HAP-1 (cell line): ENCODE results near the gene GAR1.
"Not testable (repeated sequence)": the region's sequence is repeated elsewhere in the genome, so short reads cannot be mapped to it uniquely, and the experiment has no call there.

Experiments used
- DNase-seq, 2 experiments: peaks; one replicate each; pipeline ENCODE4 v3.0.0-alpha.2; 2016 to 2020; ENCODE audit warnings: low spot score in 2 of 2
- H3K27me3 ChIP-seq: fragments of 250-450 bp; sonication (Bioruptor Pico); 2 replicates; pipeline ENCODE4 v1.5.1; 2020; ENCODE audit warnings: low read depth, mild to moderate bottlenecking, moderate library complexity
- H3K36me3 ChIP-seq: fragments of 250-450 bp; sonication (Bioruptor Pico); replicated peaks from 2 replicates; pipeline ENCODE4 v1.5.1; 2020; ENCODE audit warnings: mild to moderate bottlenecking
- H3K4me1 ChIP-seq: fragments of 250-450 bp; sonication (Bioruptor Pico); 2 replicates; pipeline ENCODE4 v1.5.1; 2020; ENCODE audit warnings: mild to moderate bottlenecking
- H3K4me3 ChIP-seq: fragments of 250-450 bp; sonication (Bioruptor Pico); 2 replicates; pipeline ENCODE4 v1.5.1; 2020; ENCODE audit warnings: mild to moderate bottlenecking, moderate library complexity
- H3K9me3 ChIP-seq: fragments of 250-450 bp; sonication (Bioruptor Pico); 2 replicates; pipeline ENCODE4 v1.5.1; 2020; ENCODE audit warnings: mild to moderate bottlenecking, moderate library complexity
- in situ Hi-C: fragments of 300-500 bp; cut with MboI; formaldehyde crosslinking; loops from 3 replicates; pipeline ENCODE4 v1.14.3; 2020; ENCODE audit warnings: low sequenced_read_pairs, inconsistent platforms, mixed read lengths

Gene GAR1

GRCh38 chr4:109859426-109860300 lies 44.1 kb downstream of the GAR1 start:
- H3K36me3 ChIP-seq, H3K9me3 ChIP-seq, H3K4me3 ChIP-seq, DNase-seq, in situ Hi-C loops, H3K27me3 ChIP-seq: not testable (repeated sequence)
- peaks cover 10% of the 10 kb centered on the region for H3K4me1 ChIP-seq

DNA sequence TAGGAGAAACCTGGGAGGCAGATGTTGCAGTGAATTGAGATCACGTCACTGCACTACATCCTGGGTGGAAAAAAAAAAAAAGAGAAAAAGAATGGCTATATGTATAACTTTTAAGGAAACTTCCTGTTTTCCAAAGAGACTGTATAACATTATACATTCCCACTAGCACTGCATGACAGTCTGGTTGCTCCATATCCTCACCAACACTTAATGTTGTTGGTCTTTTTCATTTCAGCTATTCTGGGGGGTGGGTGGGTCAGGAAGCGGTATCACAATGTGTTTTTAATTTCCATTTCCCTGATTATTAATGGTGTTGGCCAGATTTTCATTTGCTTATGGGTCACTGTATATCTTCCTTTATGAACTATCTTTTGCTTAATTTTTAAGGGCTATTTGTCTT lies 45.7 kb downstream of the GAR1 start:
- Histone ChIP-seq H3K4me1 (peaks cover 10% of the 10 kb centered on the region), H3K27me3 (no peaks in the 10 kb centered on the region), H3K4me3 (no peak overlapping the region), H3K36me3 (no peaks in the 10 kb centered on the region), H3K9me3 (no peaks in the 10 kb centered on the region)
- in situ Hi-C loops, result no loop called here
- no peak for DNase-seq

DNA sequence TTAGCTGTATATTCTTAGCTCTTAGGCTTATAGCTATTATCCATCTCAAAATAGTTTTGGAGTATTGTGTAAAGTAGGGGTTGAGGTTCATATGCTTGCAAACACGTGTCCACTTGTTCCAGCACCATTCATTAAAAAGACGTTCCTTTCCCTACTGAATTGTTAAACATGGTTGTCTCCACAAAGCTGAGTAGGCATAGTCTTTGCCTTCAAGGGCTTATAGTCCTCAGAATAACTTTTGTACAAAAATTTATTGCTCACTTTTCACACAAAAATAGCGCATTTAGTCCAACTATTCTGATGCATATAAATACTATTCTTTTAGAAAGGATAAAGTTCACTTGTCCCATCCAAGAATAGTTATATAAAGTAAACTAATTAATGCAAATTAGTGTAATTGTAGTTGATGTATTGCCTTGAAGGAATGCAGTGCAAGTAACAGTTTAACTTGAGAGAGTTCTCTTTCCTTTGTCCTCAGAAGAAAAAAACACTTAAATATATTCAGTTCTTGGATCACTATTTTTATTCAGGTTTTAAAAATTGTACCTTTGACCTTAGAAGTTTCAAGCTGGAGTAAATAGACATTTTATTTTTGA lies 46.5 kb downstream of the GAR1 start:
- no peaks in the 10 kb centered on the region for H3K27me3 ChIP-seq
- H3K36me3 ChIP-seq, result no peaks in the 10 kb centered on the region
- peaks cover 10% of the 10 kb centered on the region for H3K4me1 ChIP-seq
- H3K4me3 ChIP-seq, result no peak overlapping the region
- no peaks in the 10 kb centered on the region for H3K9me3 ChIP-seq
- in situ Hi-C loops, result no loop called here
- DNase-seq, result peak; percentile 37 to 97

- Histone ChIP-seq H3K9me3 (no peaks in the 10 kb centered on the region), H3K4me1 (peaks cover 10% of the 10 kb centered on the region), H3K4me3 (no peak overlapping the region), H3K27me3 (no peaks in the 10 kb centered on the region), H3K36me3 (no peaks in the 10 kb centered on the region)
- DNase-seq, result no peak
- in situ Hi-C loops, result no loop called here
Observed at GRCh38 chr4:109864134-109864533, 48.6 kb downstream of the GAR1 start.

DNA sequence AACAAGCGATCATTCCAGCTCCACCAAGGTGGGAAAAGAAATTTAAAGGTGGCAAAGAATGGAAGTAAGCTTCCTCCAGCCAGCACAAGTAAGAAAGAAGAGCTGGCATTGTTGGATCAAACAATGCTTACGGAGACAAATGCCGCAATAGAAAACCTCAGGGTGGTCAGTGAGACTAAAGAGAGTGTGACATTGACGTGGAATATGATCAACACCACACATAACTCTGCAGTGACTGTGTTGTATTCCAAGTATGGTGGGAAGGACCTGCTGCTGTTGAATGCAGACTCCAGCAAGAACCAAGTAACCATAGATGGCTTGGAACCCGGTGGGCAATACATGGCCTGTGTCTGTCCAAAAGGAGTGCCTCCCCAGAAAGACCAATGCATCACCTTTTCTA lies 54.5 kb downstream of the GAR1 start:
- Histone ChIP-seq H3K4me3 (no peak overlapping the region), H3K9me3 (no peaks in the 10 kb centered on the region), H3K36me3 (no peaks in the 10 kb centered on the region), H3K27me3 (no peaks in the 10 kb centered on the region), H3K4me1 (no peaks in the 10 kb centered on the region)
- no peak for DNase-seq
- in situ Hi-C loops, result no loop called here

DNA sequence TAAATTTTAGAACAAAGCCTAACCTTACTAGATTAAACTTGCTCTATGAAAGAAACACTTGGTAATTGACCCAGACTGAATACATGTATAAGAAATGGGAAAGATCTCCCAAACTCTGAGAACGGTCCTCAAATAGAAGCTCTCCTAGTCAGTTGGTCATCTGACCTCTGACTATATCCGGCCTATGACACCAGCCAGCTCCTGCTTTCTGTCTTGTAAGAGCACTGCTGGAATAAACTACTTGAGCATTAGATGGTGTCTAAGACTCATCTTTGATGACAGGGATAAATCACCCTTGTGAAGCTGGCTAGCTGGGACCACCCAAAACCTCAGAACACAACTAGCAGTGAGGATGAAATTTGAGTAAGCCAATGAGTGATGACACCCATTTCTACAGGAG lies 56.5 kb downstream of the GAR1 start:
- no peaks in the 10 kb centered on the region for H3K9me3 ChIP-seq
- no peak overlapping the region for H3K4me3 ChIP-seq
- no peaks in the 10 kb centered on the region for H3K36me3 ChIP-seq
- DNase-seq, result no peak
- H3K27me3 ChIP-seq, result no peaks in the 10 kb centered on the region
- in situ Hi-C loops, result no loop called here
- no peaks in the 10 kb centered on the region for H3K4me1 ChIP-seq

GRCh38 chr4:109872950-109873656 lies 57.5 kb downstream of the GAR1 start:
- no peaks in the 10 kb centered on the region for H3K9me3 ChIP-seq
- DNase-seq, result no peak
- no peaks in the 10 kb centered on the region for H3K4me1 ChIP-seq
- no peaks in the 10 kb centered on the region for H3K27me3 ChIP-seq
- in situ Hi-C loops, result no loop called here
- H3K36me3 ChIP-seq, result no peaks in the 10 kb centered on the region
- H3K4me3 ChIP-seq, result no peak overlapping the region

DNA sequence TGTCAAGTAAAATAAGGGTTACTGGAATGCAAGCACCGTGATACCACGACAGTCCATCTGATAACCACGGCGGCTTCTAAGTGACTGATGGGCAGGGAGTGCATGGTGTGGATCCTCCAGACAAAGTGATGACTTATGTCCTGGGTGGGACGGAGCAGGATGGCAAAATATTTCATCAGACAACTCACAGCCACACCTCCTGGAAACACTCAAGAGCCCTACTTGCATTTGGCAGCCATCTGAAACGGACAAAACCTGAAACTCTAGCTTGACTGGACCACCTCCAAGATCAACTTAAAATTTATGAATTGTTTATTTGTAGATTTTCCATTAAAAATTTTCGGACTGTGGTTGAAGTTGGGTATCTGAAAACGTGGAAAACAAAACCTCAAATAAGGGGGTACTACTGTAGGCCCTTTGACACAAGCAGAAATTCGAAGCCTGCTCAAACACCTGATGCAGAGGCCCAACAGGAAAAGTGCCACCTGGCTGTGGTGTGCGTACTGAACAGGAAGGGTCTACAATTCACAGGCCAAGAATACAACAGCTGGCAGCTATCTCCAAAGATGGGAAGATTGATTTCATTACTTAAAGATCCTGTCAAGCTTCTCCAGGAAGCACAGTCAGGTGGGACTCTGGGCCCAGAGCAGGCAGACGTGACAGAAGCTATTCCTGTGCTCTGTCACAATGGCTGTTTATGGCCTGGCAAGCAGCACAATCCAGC lies 58.4 kb downstream of the GAR1 start:
- H3K36me3 ChIP-seq, result no peaks in the 10 kb centered on the region
- no peaks in the 10 kb centered on the region for H3K9me3 ChIP-seq
- H3K4me3 ChIP-seq, result no peak overlapping the region
- DNase-seq, result no peak
- H3K4me1 ChIP-seq, result no peaks in the 10 kb centered on the region
- in situ Hi-C loops, result no loop called here
- no peaks in the 10 kb centered on the region for H3K27me3 ChIP-seq
